CD4-positive, alpha-beta T cell treated with Interleukin-10 for 1 hour (primary cell): ENCODE results near the gene SLC26A11.

Experiments
- DNase-seq: peaks from one replicate; pipeline ENCODE4 v3.0.0-alpha.2; 2020

Gene SLC26A11

GRCh38 chr17:80220054-80220735 is at the start of gene SLC26A11, which contains the start of gene SGSH:
Gene SLC26A11 (plus strand): TSS chr17:80220427. CDS start chr17:80221561, 1,134 bp downstream.
Gene SGSH (minus strand): TSS chr17:80220333. CDS start chr17:80220313, 20 bp downstream.
- peak; percentile 56 for DNase-seq

DNA sequence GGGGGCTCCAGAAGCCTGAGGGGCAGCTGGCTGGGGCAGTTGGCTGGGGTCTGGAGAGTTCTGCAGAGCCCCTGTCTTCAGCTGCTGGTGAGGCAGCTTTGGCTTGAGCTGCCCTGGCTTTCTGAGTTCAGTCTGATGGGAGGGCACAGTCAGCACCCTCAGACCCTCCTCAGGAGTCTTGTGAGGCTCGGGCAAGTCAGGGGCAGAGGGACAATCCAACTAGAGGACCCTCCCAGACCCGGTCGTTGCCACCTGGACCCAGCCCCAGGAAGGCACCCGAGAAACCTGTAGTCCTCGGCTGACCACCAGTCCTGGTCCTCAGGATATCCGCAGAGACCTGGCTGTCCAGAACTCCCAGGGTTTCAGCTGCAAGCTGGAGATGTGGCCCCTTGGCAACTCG is 48.5 kb upstream of the SLC26A11 start:
- DNase-seq, result no peak

DNA sequence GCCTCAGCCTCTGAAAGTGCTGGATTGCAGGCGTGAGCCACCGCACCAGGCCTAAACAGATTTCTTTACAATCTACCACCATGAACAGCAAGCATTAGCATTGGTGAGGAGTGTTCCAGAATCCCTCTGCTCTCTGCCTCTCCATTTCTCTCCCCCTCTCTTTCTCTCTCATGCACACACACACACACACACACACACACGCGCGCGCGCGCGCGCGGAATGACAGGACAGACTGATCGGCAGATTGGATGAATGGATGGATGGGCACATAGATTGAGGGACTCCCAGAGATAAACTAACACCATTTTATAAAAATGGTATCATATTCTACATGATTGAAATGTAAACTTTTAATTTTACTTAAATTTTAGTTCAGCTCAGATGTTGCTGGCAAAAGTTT is 47.1 kb upstream of the SLC26A11 start:
- DNase-seq, result no peak

DNA sequence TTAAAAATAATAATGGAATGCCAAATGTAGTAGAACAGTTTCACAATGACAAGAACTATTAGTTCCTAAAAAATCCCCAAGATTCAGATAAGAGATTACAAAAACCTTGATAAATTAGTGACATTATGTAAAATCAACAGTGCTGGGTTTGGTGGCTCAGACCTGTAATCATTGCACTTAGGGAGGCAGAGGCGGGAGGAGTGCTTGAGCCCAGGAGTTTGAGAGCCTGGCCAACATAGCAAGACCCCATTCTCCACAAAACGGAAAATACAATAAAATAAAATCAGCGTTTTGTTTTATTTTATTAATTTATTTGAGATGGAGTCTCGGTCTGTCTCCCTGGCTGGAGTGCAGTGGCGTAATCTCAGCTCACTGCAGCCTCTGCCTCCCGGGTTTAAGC is 46.3 kb upstream of the SLC26A11 start:
- no peak for DNase-seq

GRCh38 chr17:80176757-80177156 is 43.5 kb upstream of the SLC26A11 start:
- no peak for DNase-seq

DNA sequence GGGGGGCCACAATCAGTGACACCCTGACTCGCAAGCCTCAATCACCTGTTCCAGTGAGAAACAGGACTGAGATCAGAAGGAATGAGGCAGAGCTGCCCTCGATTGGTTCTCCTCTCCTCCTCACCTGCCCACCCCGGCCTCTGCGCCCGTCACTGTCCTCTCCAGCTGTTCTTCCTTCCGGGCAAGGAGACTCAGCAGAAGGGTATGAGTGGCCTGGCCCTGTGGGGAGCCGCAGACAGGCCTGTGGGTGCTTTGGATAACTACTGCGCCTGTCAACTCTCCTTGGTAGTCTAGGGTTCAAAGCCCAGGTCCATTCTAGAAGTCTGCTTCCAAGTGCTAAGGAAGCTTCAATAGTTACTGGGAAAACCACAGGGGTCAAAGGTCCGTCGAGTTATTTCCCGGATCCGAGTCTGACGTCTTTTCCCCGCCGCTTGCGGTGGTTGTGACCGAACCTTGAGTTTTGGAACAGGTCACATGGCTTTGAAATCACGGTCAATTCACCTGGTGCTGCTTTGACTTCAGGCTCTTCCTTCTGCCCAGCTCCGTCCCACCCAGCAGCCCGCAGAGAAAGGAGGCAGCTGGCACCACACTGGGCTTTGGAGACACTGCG is 42.1 kb upstream of the SLC26A11 start:
- no peak for DNase-seq

- DNase-seq, result no peak
Observed at GRCh38 chr17:80180192-80180591, 40.0 kb upstream of the SLC26A11 start.

DNA sequence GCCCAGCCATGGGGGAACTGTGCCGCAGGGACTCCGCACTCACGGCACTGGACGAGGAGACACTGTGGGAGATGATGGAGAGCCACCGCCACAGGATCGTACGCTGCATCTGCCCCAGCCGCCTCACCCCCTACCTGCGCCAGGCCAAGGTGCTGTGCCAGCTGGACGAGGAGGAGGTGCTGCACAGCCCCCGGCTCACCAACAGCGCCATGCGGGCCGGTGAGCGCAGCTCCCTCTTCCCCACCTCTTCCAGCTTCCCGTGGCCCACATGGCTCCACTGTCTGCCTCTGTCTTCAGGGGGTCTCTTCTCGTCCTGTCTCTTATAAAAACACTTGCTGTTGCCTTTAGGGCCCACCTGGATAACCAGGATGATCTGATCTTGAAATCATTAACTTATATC is 38.8 kb upstream of the SLC26A11 start:
- no peak for DNase-seq

DNA sequence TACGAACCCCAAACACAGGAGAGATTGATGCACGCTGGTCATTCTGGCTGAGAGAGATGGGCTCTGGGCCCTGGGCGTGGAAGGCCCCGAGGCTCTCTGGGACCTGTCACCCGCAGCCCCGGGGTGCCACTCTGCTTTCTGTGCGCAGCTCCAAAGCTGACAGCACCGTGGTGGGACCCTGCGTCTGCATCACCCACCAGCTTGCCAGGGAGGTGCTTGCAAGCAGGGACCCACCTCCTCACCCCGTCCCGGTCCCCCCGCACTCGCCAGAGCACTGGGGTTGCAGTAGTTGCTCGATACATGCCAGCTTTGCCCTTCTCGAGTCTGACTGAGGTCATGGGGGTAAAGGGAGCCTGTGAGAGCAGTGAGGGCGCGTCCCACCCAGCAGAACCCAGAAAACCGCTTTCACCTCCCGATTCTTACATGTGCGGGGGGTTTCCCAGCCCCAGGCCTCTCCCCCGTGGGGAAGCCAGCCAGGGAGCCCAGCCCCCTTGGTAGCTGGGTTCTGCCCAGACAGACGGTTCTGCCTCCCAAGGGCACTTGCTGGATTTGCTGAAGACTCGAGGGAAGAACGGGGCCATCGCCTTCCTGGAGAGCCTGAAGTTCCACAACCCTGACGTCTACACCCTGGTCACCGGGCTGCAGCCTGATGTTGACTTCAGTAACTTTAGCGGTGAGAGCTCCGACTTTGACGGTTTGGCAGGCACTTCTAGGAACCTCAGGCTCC is 37.9 kb upstream of the SLC26A11 start:
- no peak for DNase-seq

- DNase-seq, result no peak
Observed at GRCh38 chr17:80182845-80183223, 37.4 kb upstream of the SLC26A11 start.

- DNase-seq, result no peak
Observed at GRCh38 chr17:80183581-80184422, 36.4 kb upstream of the SLC26A11 start.

GRCh38 chr17:80184423-80184714 is 35.9 kb upstream of the SLC26A11 start:
- DNase-seq, result no peak

GRCh38 chr17:80185968-80186367 is 34.3 kb upstream of the SLC26A11 start:
- no peak for DNase-seq

DNA sequence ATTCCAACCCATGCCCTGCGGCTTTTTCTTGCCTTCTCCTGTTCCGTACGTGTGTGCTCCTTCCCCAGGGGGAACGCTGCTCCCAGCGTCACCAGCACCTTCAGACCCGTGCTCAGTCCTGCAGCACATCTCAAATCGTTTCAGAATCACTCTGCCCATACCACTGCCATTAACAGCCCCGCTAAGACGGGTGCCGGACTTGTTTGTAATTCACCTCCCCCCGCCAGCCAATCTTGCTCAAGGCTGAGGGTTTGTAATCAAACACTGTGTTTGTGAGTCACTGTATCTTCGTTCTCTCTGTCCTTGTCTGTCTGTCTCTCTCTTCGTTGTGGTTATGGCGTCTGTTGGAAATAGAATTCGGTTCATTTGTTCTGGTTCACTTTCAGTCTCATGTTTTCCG is 33.1 kb upstream of the SLC26A11 start:
- no peak for DNase-seq

DNA sequence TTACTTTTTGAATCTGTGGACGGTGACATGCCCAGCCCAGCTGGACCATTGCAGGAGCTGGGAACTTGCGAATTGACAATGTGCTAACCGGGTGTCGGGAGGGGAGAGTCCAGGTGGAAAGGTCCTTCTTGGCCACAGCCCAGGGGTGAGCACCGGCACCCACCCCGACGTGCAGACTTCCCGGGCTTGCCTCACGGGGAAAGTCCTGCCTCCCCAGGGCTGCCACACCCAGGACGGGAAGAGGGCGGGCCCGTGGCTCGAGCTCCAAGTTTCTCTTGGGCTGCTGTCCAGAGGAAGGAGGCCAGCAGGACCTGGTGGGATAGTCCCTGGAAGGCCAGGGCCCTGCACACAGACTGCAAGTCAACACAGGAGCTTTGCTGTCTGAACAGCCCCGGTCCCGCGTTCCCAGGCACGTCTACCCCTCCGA is 32.7 kb upstream of the SLC26A11 start:
- DNase-seq, result no peak

GRCh38 chr17:80189611-80190010 is 30.6 kb upstream of the SLC26A11 start:
- DNase-seq, result no peak

- no peak for DNase-seq
Observed at GRCh38 chr17:80190716-80191115, 29.5 kb upstream of the SLC26A11 start.

- DNase-seq, result no peak
Observed at GRCh38 chr17:80191192-80191591, 29.0 kb upstream of the SLC26A11 start.

GRCh38 chr17:80191865-80192661 is 28.2 kb upstream of the SLC26A11 start:
- no peak for DNase-seq

DNA sequence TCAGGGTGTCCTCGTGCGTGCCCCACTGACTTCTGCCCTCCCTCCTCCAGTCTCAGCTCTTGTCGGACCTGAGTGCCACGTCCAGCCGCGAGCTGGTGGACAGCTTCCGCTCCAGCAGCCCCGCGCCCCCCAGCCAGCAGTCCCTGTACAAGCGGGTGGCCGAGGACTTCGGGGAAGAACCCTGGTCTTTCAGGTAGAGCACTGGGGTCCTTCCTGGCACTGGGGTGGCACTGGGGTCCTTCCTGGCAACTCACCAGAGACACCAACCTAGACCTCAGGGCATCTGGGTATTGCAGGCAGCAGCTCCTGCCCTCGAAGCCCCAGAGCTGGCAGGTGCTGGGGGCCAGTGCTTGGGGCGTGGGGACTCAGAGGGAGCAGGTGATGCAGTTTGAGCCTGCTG is 25.1 kb upstream of the SLC26A11 start:
- no peak for DNase-seq

- DNase-seq, result peak; percentile 72
Observed at GRCh38 chr17:80195671-80196529, 24.3 kb upstream of the SLC26A11 start.
